C4-2B (cell line): ENCODE measurements around the gene RAPGEF3.

Experiments used
- ZFX ChIP-seq: fragments of 450-650 bp; IDR thresholded peaks from 2 replicates; pipeline ENCODE4 v1.6.1; 2017
- TF ChIP-seq, protein P1 (sequence below): fragments of 450-650 bp; conservative IDR thresholded peaks from 2 replicates; pipeline ENCODE4 v1.5.1; 2017; ENCODE audit warnings: mild to moderate bottlenecking

DNA sequence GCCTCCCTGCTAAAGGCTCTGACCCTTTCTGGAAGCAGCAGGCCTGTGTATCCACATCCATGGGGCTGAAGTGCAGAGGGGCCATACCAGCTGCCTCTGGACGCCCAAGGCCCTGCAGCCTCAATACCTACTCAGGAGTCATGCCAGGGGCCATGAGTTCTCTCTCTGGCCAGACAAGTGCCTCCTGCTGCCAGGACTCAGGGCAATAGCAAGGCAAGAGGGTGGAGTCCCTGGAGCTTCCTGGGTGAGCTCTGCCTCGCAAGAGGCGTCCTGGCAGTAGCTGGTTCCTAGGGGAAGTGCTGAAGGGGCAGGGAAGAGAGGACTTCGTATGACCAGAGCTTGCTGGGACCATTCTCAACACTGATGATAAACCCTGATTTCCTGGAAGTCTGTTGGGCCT, 22.5 kb downstream of the RAPGEF3 start:
- TF ChIP-seq, protein P1, sequence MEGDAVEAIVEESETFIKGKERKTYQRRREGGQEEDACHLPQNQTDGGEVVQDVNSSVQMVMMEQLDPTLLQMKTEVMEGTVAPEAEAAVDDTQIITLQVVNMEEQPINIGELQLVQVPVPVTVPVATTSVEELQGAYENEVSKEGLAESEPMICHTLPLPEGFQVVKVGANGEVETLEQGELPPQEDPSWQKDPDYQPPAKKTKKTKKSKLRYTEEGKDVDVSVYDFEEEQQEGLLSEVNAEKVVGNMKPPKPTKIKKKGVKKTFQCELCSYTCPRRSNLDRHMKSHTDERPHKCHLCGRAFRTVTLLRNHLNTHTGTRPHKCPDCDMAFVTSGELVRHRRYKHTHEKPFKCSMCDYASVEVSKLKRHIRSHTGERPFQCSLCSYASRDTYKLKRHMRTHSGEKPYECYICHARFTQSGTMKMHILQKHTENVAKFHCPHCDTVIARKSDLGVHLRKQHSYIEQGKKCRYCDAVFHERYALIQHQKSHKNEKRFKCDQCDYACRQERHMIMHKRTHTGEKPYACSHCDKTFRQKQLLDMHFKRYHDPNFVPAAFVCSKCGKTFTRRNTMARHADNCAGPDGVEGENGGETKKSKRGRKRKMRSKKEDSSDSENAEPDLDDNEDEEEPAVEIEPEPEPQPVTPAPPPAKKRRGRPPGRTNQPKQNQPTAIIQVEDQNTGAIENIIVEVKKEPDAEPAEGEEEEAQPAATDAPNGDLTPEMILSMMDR: no peak
- no peak for TF ChIP-seq ZFX
